HEK293 (cell line): ENCODE results near the gene STAP2.

ENCODE experiments used
- CTCF ChIA-PET: fragments of 350-600 bp; formaldehyde crosslinking; extraction: SDS; loops from one replicate; lab custom pipeline; 2021; ENCODE audit warnings: antibody characterized with exemption; lab: Yijun Ruan, JAX
- POLR2A ChIA-PET: fragments of 300-600 bp; formaldehyde crosslinking; extraction: SDS; loops from one replicate; lab custom pipeline; 2020; ENCODE audit warnings: antibody characterized with exemption, inconsistent platforms; lab: Yijun Ruan, JAX
- H3K27ac ChIP-seq: fragments of 200-500 bp; sonication (Bioruptor generic); 2 replicates; pipeline ENCODE4 v1.5.1; 2014; ENCODE audit warnings: low read depth, low read length, control low read depth, inconsistent platforms; ENCODE audit errors: extremely low read depth
- H3K36me3 ChIP-seq, 2 experiments: fragments of 200-500 bp in 1 of 2; sonication (Bioruptor generic) in 1 of 2; 1 replicate in 1 of 2; 2 replicates in 1 of 2; pipeline ENCODE4 v1.5.1; 2014 to 2017; ENCODE audit warnings: inconsistent platforms in 2 of 2, low read length in 2 of 2; ENCODE audit not compliant: control insufficient read depth in 2 of 2, insufficient read depth in 1 of 2
- H3K4me1 ChIP-seq: fragments of 200-500 bp; sonication (Bioruptor generic); 2 replicates; pipeline ENCODE4 v1.5.1; 2014; ENCODE audit warnings: mild to moderate bottlenecking, low read length, inconsistent platforms; ENCODE audit not compliant: control insufficient read depth, insufficient read depth
- H3K4me3 ChIP-seq: 2 replicates; pipeline ENCODE4 v1.5.1; 2011; ENCODE audit warnings: low read depth, mild to moderate bottlenecking, control low read depth, low read length, moderate library complexity
- H3K9me3 ChIP-seq: fragments of 200-500 bp; sonication (Bioruptor generic); 2 replicates; pipeline ENCODE4 v1.5.1; 2014; ENCODE audit warnings: low read depth, low read length, inconsistent platforms; ENCODE audit not compliant: control insufficient read depth, insufficient read depth
- EGR2 ChIP-seq: fragments of 450-650 bp; formaldehyde crosslinking; IDR thresholded peaks from 2 replicates; pipeline ENCODE4 v1.5.1; 2016; ENCODE audit warnings: low read depth, missing biosample characterization, missing genetic modification characterization
- KLF7 ChIP-seq: fragments of 450-650 bp; formaldehyde crosslinking; IDR thresholded peaks from 2 replicates; pipeline ENCODE4 v1.5.1; 2016; ENCODE audit warnings: missing biosample characterization, missing genetic modification characterization, borderline replicate concordance
- KLF9 ChIP-seq: fragments of 450-650 bp; formaldehyde crosslinking; IDR thresholded peaks from 2 replicates; pipeline ENCODE4 v1.5.1; 2016; ENCODE audit warnings: missing biosample characterization, missing genetic modification characterization, low read depth
- SP2 ChIP-seq: fragments of 450-650 bp; formaldehyde crosslinking; IDR thresholded peaks from 2 replicates; pipeline ENCODE4 v1.5.1; 2016; ENCODE audit warnings: missing biosample characterization, missing genetic modification characterization
- TCF7L2 ChIP-seq: IDR thresholded peaks from 2 replicates; pipeline ENCODE4 v1.6.1; 2011; ENCODE audit warnings: low read depth, mild to moderate bottlenecking, inconsistent platforms, low read length, moderate library complexity, borderline replicate concordance
- YY2 ChIP-seq: fragments of 450-650 bp; formaldehyde crosslinking; IDR thresholded peaks from 2 replicates; pipeline ENCODE4 v1.5.1; 2016; ENCODE audit warnings: missing biosample characterization, missing genetic modification characterization
- ZBTB48 ChIP-seq: fragments of 450-650 bp; formaldehyde crosslinking; IDR thresholded peaks from 2 replicates; pipeline ENCODE4 v1.5.1; 2016; ENCODE audit warnings: missing biosample characterization, missing genetic modification characterization
- ZFHX2 ChIP-seq: fragments of 450-650 bp; formaldehyde crosslinking; conservative IDR thresholded peaks from 2 replicates; pipeline ENCODE4 v1.5.1; 2016; ENCODE audit warnings: missing biosample characterization, missing genetic modification characterization
- ZFP37 ChIP-seq: fragments of 450-650 bp; formaldehyde crosslinking; IDR thresholded peaks from 2 replicates; pipeline ENCODE4 v1.5.1; 2016; ENCODE audit warnings: missing biosample characterization, missing genetic modification characterization
- ZNF133 ChIP-seq: fragments of 450-650 bp; formaldehyde crosslinking; IDR thresholded peaks from 2 replicates; pipeline ENCODE4 v1.5.1; 2016; ENCODE audit warnings: missing biosample characterization, missing genetic modification characterization
- ZNF169 ChIP-seq: fragments of 450-650 bp; formaldehyde crosslinking; IDR thresholded peaks from 2 replicates; pipeline ENCODE4 v1.5.1; 2016; ENCODE audit warnings: missing biosample characterization, missing genetic modification characterization
- ZNF184 ChIP-seq: fragments of 450-650 bp; IDR thresholded peaks from 2 replicates; pipeline ENCODE4 v1.5.1; 2018; ENCODE audit warnings: missing biosample characterization, mild to moderate bottlenecking, missing genetic modification characterization
- ZNF223 ChIP-seq: fragments of 450-650 bp; formaldehyde crosslinking; IDR thresholded peaks from 2 replicates; pipeline ENCODE4 v1.5.1; 2016; ENCODE audit warnings: missing biosample characterization, missing genetic modification characterization
- ZNF280D ChIP-seq: fragments of 450-650 bp; formaldehyde crosslinking; IDR thresholded peaks from 2 replicates; pipeline ENCODE4 v1.5.1; 2016; ENCODE audit warnings: missing biosample characterization, missing genetic modification characterization
- ZNF449 ChIP-seq: fragments of 450-650 bp; formaldehyde crosslinking; IDR thresholded peaks from 2 replicates; pipeline ENCODE4 v1.5.1; 2017; ENCODE audit warnings: missing biosample characterization, mild to moderate bottlenecking, missing genetic modification characterization, moderate library complexity
- ZNF639 ChIP-seq: fragments of 450-650 bp; formaldehyde crosslinking; IDR thresholded peaks from 2 replicates; pipeline ENCODE4 v1.5.1; 2016; ENCODE audit warnings: missing biosample characterization, missing genetic modification characterization
- ZNF747 ChIP-seq: fragments of 450-650 bp; formaldehyde crosslinking; IDR thresholded peaks from 2 replicates; pipeline ENCODE4 v1.5.1; 2016; ENCODE audit warnings: missing biosample characterization, missing genetic modification characterization
- ZNF777 ChIP-seq: fragments of 450-650 bp; formaldehyde crosslinking; IDR thresholded peaks from 2 replicates; pipeline ENCODE4 v1.5.1; 2017; ENCODE audit warnings: missing biosample characterization, missing genetic modification characterization, borderline replicate concordance
- ZNF791 ChIP-seq: fragments of 450-650 bp; formaldehyde crosslinking; IDR thresholded peaks from 2 replicates; pipeline ENCODE4 v1.5.1; 2016; ENCODE audit warnings: missing biosample characterization, missing genetic modification characterization
- ZNF830 ChIP-seq: fragments of 450-650 bp; IDR thresholded peaks from 2 replicates; pipeline ENCODE4 v1.5.0; 2018; ENCODE audit warnings: missing biosample characterization, missing genetic modification characterization, low read depth, mild to moderate bottlenecking, moderate library complexity
- ZNF837 ChIP-seq: fragments of 450-650 bp; formaldehyde crosslinking; IDR thresholded peaks from 2 replicates; pipeline ENCODE4 v1.5.1; 2016; ENCODE audit warnings: missing biosample characterization, missing genetic modification characterization
- ZSCAN30 ChIP-seq: fragments of 450-650 bp; IDR thresholded peaks from 2 replicates; pipeline ENCODE4 v1.5.1; 2018; ENCODE audit warnings: missing biosample characterization, mild to moderate bottlenecking, missing genetic modification characterization, moderate library complexity

The STAP2 gene

GRCh38 chr19:4326837-4327251 lies 11.8 kb downstream of the STAP2 start:
- CTCF ChIA-PET: no interaction called here
- TF ChIP-seq ZNF837 (tag by site-specific recombination) (no peak), EGR2 (tag by site-specific recombination) (no peak), ZNF747 (tag by site-specific recombination) (no peak), SP2 (peak; percentile 6), ZNF791 (no peak), KLF9 (peak; percentile 58), ZBTB48 (tag by site-specific recombination) (peak; percentile 9; the same call in 1 of the 2 replicates), ZNF449 (tag by site-specific recombination) (no peak)
- TF ChIP-seq, all 188 proteins: peak for 3
- Histone ChIP-seq H3K4me3 (no peak overlapping the region), H3K36me3 (no peaks in the 10 kb centered on the region), H3K4me1 (no peaks in the 10 kb centered on the region), H3K27ac (no peak overlapping the region), H3K9me3 (no peaks in the 10 kb centered on the region)
- POLR2A ChIA-PET: interaction anchor here (3.8 kb wide), 1 partner anchor 16 kb away, joined by 16 read pairs; the partner anchor contains the start of gene MPND

GRCh38 chr19:4326215-4326836 lies 12.3 kb downstream of the STAP2 start:
- CTCF ChIA-PET: no interaction called here
- POLR2A ChIA-PET: interaction anchor here (3.8 kb wide), 1 partner anchor 17 kb away, joined by 16 read pairs; the partner anchor contains the start of gene MPND
- Histone ChIP-seq H3K36me3 (no peaks in the 10 kb centered on the region), H3K4me3 (no peak overlapping the region), H3K4me1 (no peaks in the 10 kb centered on the region)
- TF ChIP-seq ZNF133 (no peak), EGR2 (tag by site-specific recombination) (peak; percentile 30; the same call in 1 of the 2 replicates), TCF7L2 (no peak), ZNF777 (no peak), ZNF639 (tag by site-specific recombination) (no peak), ZNF223 (no peak), ZNF830 (tag by site-specific recombination) (no peak), ZSCAN30 (tag by site-specific recombination) (no peak), ZNF169 (no peak), YY2 (no peak), ZFHX2 (peak; percentile 14; the same call in 1 of the 2 replicates), ZBTB48 (tag by site-specific recombination) (peak; percentile 54), ZNF184 (tag by site-specific recombination) (no peak), ZNF280D (tag by site-specific recombination) (no peak), ZFP37 (no peak), KLF7 (tag by site-specific recombination) (no peak)
- TF ChIP-seq, all 188 proteins: peak for 3
- no peaks in the 10 kb centered on the region for H3K9me3 ChIP-seq
- no peak overlapping the region for H3K27ac ChIP-seq
